H1 (cell line): ENCODE results near the gene SMYD5. TPM values are rescaled to one million over a fixed set of nuclear protein-coding genes. Genes with fewer than 3 reads are reported as not detected.
A peak's percentile ranks its signal among the peaks of the same experiment; 100 is the strongest.

ENCODE experiments used
- CREB1 ChIP-seq: IDR thresholded peaks from 2 replicates; pipeline ENCODE4 v1.6.1; 2012; ENCODE audit warnings: inconsistent platforms
- CTBP2 ChIP-seq: IDR thresholded peaks from 2 replicates; pipeline ENCODE4 v1.7.0; 2011; ENCODE audit warnings: borderline replicate concordance, mild to moderate bottlenecking, moderate library complexity, mixed read lengths, low read length; ENCODE audit not compliant: insufficient read depth, insufficient read length
- EGR1 ChIP-seq: IDR thresholded peaks from 2 replicates; pipeline ENCODE4 v1.6.1; 2011; ENCODE audit warnings: low read depth, low read length, borderline replicate concordance
- GTF2F1 ChIP-seq: IDR thresholded peaks from 2 replicates; pipeline ENCODE4 v1.6.1; 2012; ENCODE audit warnings: low read depth, low read length, improper control_type of control experiment, borderline replicate concordance
- HDAC6 ChIP-seq: IDR thresholded peaks from one replicate; pipeline ENCODE4 v1.7.1; 2012; ENCODE audit warnings: low read depth, mild to moderate bottlenecking, inconsistent platforms, low read length, moderate library complexity
- KDM4A ChIP-seq: IDR thresholded peaks from one replicate; pipeline ENCODE4 v1.7.1; 2012; ENCODE audit warnings: low read depth, mild to moderate bottlenecking, moderate library complexity, low read length, inconsistent platforms; ENCODE audit not compliant: severe bottlenecking
- RBBP5 ChIP-seq: IDR thresholded peaks from 2 replicates; pipeline ENCODE4 v1.7.1; 2012; ENCODE audit warnings: low read depth, mild to moderate bottlenecking, inconsistent platforms, low read length, moderate library complexity, borderline replicate concordance
- SUZ12 ChIP-seq: fragments of 200-600 bp; sonication (generic); IDR thresholded peaks from 2 replicates; pipeline ENCODE4 v1.6.1; 2012; ENCODE audit warnings: mild to moderate bottlenecking, inconsistent platforms, low read length, moderate library complexity, mixed read lengths
- TAF1 ChIP-seq: IDR thresholded peaks from 2 replicates; pipeline ENCODE4 v1.6.1; 2011; ENCODE audit warnings: mild to moderate bottlenecking, low read depth, low read length
- TCF12 ChIP-seq: IDR thresholded peaks from 2 replicates; pipeline ENCODE4 v1.6.1; 2011; ENCODE audit warnings: low read depth, mild to moderate bottlenecking, low read length
- polyA plus RNA-seq, 7 experiments: library from polyadenylated mRNA; depleted of rRNA in 3 of 7; stranded (reverse) in 5 of 7; unstranded in 2 of 7; fragments of >200 nt in 5 of 7; fragments of 200-250 nt in 2 of 7; gene quantifications; 1 replicate in 5 of 7; 2 replicates in 1 of 7; 4 replicates in 1 of 7; pipeline versions ENCODE4 v1.2.1 to v1.2.3, GENCODE V29; 2011 to 2013; ENCODE audit warnings: missing spikeins in 2 of 7, mixed read lengths in 2 of 7
- total RNA-seq: library from RNA; stranded (reverse); fragmentation: NEBNext Ultra II Directional; extraction: Animal tissue kit (Norgen Biotek cat#: 25700); gene quantifications from 2 replicates; pipeline ENCODE4 v1.2.1, GENCODE V29; 2021
- TF ChIP-seq, protein P1 (sequence below): IDR thresholded peaks from 2 replicates; pipeline ENCODE4 v1.6.1; 2012; ENCODE audit warnings: inconsistent platforms

Gene SMYD5
- total and polyA plus RNA-seq, 2 of the 8 experiments (the other 6 are each of a cell fraction or from before 2014, with no cell fraction given) = 35.2 to 56.7 TPM

DNA sequence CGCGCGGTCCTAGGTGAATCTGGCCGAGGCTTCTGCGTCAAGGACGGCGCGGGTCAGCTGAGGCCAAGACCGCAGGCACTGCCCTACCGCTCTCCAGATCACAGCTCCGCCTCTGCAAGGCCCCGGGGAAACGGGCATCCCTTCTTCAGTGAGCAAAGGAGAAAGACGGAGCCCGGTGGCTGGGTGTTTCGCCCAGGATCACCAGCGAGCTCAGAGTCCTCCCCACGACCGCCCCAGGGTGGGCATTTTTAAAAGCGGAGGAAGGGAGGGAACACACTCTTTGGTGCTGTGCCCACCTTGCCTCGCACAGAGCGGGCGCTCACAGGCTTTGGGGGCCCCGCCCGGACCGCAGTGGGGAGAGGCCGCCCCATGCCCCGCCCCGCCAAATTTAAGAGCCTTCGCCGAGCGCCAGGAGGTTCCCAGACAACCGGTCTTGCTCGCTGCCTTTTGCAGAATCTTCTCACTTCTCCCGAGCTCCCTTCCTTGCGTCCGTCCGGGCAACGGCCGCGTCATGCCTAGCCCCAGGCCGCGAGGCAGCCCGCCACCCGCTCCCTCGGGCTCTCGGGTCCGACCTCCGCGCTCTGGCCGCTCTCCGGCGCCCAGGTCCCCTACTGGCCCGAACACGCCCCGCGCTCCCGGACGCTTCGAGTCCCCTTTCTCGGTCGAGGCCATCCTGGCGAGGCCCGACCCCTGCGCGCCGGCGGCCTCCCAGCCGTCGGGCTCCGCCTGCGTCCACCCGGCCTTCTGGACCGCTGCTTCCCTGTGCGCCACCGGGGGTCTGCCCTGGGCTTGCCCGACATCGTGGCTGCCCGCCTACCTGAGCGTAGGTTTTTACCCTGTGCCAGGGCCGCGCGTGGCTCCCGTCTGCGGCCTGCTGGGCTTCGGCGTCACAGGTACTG, 11.6 kb upstream of the SMYD5 start, which contains the start of gene NOTO (continued):
- TF ChIP-seq RBBP5 = peak; percentile 54; the same call in 1 of the 2 replicates
- TF ChIP-seq, protein P1, sequence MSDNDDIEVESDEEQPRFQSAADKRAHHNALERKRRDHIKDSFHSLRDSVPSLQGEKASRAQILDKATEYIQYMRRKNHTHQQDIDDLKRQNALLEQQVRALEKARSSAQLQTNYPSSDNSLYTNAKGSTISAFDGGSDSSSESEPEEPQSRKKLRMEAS = peak; percentile 48
- TF ChIP-seq HDAC6 = no peak
- TF ChIP-seq CTBP2 = no peak
- TF ChIP-seq SUZ12 = 0 out of 2 replicates have a peak, but pooled peaks have one; percentile 89
- 0 out of 2 replicates have a peak, but pooled peaks have one; percentile 13 for TF ChIP-seq TAF1
- no peak for TF ChIP-seq TCF12
- TF ChIP-seq EGR1 = no peak
- peak; percentile 96 for TF ChIP-seq KDM4A
- TF ChIP-seq CREB1 = peak; percentile 34; the same call in 1 of the 2 replicates
- TF ChIP-seq GTF2F1 = no peak
